Kidney (tissue), 14 donors: ENCODE measurements around the gene ZDHHC12. TPM values are rescaled to one million over a fixed set of nuclear protein-coding genes. Genes with fewer than 3 reads are reported as not detected.

Experiments
- DNase-seq, 5 donors: peaks; one replicate each; pipeline ENCODE4 v3.0.0-alpha.2; 2013 to 2020
- FAIRE-seq: peaks from 2 replicates; lab custom pipeline; 2012; peaks lifted over from hg19 to GRCh38; lab: Jason Lieb, UNC
- H3K27ac ChIP-seq, 2 donors: one replicate each; pipeline ENCODE4 v1.7.0; 2013; ENCODE audit warnings: low read depth in 2 of 2, low read length in 2 of 2, inconsistent platforms in 1 of 2
- H3K27me3 ChIP-seq: one replicate; pipeline ENCODE4 v1.7.1; 2013; ENCODE audit warnings: low read length, inconsistent platforms; ENCODE audit not compliant: control insufficient read depth, insufficient read depth
- H3K36me3 ChIP-seq, 3 donors: one replicate each; pipeline versions ENCODE4 v1.7.0 to v1.7.1; 2013; ENCODE audit warnings: low read length in 3 of 3, control low read depth in 1 of 3, inconsistent platforms in 1 of 3; ENCODE audit not compliant: insufficient read depth in 3 of 3, control insufficient read depth in 2 of 3
- H3K4me1 ChIP-seq, 3 donors: one replicate each; pipeline versions ENCODE4 v1.7.0 to v1.7.1; 2013; ENCODE audit warnings: low read length in 3 of 3, inconsistent platforms in 1 of 3, low read depth in 1 of 3; ENCODE audit not compliant: control insufficient read depth in 2 of 3, insufficient read depth in 2 of 3
- H3K4me3 ChIP-seq, 3 donors: one replicate each; pipeline versions ENCODE4 v1.7.0 to v1.8.1; 2013; ENCODE audit warnings: low read length in 3 of 3, control low read depth in 1 of 3, inconsistent platforms in 1 of 3
- H3K9ac ChIP-seq, 3 donors: one replicate each; pipeline versions ENCODE4 v1.7.0 to v1.7.1; 2013; ENCODE audit warnings: low read length in 3 of 3, control low read depth in 1 of 3, inconsistent platforms in 1 of 3
- H3K9me3 ChIP-seq, 3 donors: one replicate each; pipeline versions ENCODE4 v1.7.0 to v1.7.1; 2013; ENCODE audit warnings: low read length in 3 of 3, control low read depth in 1 of 3, inconsistent platforms in 1 of 3; ENCODE audit not compliant: control insufficient read depth in 2 of 3, insufficient read depth in 1 of 3
- intact Hi-C: fragments of 100-400 bp; cut with DNase I; formaldehyde crosslinking; loops from one replicate; pipeline ENCODE4 v1.11.1; 2022
- polyA plus RNA-seq: library from polyadenylated mRNA; stranded (reverse); fragments of 350-450 nt; fragmentation: Illumina TruSeq; extraction: RNeasy Lipid Tissue Mini Kit (QIAGEN cat#74804); gene quantifications from one replicate; pipeline ENCODE4 v1.2.3, GENCODE V29; 2014; ENCODE audit warnings: low read depth, low replicate concordance; ENCODE audit not compliant: insufficient read depth
- total RNA-seq: library from RNA; stranded (reverse); fragmentation: NEBNext Ultra II Directional; extraction: Animal tissue kit (Norgen Biotek cat#: 25700); gene quantifications from one replicate; pipeline ENCODE4 v1.2.1, GENCODE V29; 2021
- TF ChIP-seq, protein P1 (sequence below): IDR thresholded peaks from 3 replicates; pipeline ENCODE4 v1.5.1; 2012; ENCODE audit warnings: mild to moderate bottlenecking, moderate library complexity, borderline replicate concordance; ENCODE audit not compliant: insufficient read depth; ENCODE audit errors: extremely low read depth
- donor health status: control.
- donor health status: control.
- donor health status: control.
- donor health status: control.
- donor health status: control.
- donor health status: DM: yes; HTN: yes; CAD: no.
- donor health status: Normal renal cell carcinoma (clear cell type).

The ZDHHC12 gene
- total and polyA plus RNA-seq, 2 donors from 2014 or later = 39.9 to 54.7 TPM

DNA sequence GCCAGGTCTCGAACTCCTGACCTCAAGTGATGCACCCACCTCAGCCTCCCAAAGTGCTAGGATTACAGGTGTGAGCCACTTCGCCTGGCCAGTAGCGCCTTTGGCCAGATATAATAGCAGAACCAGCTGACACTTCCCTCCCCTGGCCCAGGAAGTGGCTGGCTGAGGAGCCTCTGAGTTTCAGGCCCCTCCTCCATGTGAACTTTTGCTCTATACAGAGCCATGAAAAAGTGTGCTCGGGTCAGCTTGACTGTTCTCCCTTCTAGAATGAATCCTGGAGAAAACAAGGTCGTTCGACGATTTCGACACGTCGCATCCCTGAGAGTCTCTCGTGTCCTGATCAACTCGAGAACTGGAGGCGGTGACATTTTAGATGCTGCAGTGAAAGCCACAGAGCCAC is 8.6 kb upstream of the ZDHHC12 start:
- Histone ChIP-seq H3K9ac (no peak overlapping the region), H3K4me3 (no peak overlapping the region), H3K27me3 (no peaks in the 10 kb centered on the region), H3K9me3 (no peaks in the 10 kb centered on the region), H3K36me3 (peaks cover 0 to 13% (median 5%) of the 10 kb centered on the region in 3 donors), H3K27ac (no peak overlapping the region), H3K4me1 (peaks cover 0 to 2% (median 0%) of the 10 kb centered on the region in 3 donors)
- TF ChIP-seq, protein P1, sequence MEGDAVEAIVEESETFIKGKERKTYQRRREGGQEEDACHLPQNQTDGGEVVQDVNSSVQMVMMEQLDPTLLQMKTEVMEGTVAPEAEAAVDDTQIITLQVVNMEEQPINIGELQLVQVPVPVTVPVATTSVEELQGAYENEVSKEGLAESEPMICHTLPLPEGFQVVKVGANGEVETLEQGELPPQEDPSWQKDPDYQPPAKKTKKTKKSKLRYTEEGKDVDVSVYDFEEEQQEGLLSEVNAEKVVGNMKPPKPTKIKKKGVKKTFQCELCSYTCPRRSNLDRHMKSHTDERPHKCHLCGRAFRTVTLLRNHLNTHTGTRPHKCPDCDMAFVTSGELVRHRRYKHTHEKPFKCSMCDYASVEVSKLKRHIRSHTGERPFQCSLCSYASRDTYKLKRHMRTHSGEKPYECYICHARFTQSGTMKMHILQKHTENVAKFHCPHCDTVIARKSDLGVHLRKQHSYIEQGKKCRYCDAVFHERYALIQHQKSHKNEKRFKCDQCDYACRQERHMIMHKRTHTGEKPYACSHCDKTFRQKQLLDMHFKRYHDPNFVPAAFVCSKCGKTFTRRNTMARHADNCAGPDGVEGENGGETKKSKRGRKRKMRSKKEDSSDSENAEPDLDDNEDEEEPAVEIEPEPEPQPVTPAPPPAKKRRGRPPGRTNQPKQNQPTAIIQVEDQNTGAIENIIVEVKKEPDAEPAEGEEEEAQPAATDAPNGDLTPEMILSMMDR = no peak
- peak in 1 of 5 donors; percentile 27 for DNase-seq
- no peak for FAIRE-seq
- intact Hi-C loops = no loop called here

DNA sequence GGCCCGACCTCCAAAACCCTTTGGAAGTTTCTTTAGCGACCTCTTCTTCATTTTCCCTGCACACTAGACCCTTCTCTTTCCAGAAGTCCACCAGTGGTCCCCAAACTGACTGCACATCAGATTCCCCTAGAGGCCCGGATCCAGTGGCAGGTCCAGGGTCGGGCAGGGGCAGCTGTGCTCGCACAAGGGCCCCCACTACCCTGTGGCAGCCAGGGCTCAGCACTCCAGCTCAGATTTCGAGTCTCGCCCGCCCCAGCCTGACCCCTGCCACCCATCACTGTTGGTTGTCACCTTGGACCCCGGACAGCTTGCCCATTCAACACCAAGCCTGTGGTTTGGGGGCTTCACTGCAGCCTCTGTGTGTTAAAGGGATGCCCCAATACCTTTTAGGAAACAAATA is 7.8 kb upstream of the ZDHHC12 start:
- intact Hi-C loops = no loop called here
- TF ChIP-seq, protein P1 = no peak
- Histone ChIP-seq H3K9me3 (no peaks in the 10 kb centered on the region), H3K36me3 (peaks cover 0 to 13% (median 2%) of the 10 kb centered on the region in 3 donors), H3K27me3 (no peaks in the 10 kb centered on the region), H3K9ac (no peak overlapping the region), H3K4me3 (no peak overlapping the region), H3K27ac (no peak overlapping the region), H3K4me1 (peaks cover 0 to 2% (median 0%) of the 10 kb centered on the region in 3 donors)
- FAIRE-seq = no peak
- no peak for DNase-seq

DNA sequence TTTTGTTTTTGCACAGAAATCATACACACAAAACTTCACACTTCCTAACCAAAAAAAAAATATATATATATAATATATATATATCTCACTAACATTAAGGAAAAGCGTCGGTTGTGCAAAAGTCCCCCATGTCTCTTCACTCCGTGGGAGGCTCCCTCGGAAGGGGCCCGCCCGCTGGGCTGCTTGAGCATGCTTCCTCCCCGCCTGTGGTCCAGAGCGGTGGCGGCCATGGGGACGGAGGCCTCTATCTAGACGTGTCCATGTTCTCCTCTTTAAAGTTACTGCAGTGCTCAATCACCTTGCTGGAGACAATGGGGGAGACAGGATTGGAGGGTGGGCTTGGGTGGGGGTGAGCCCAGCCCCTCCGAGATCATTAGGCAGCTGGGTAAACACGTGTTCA is 7.2 kb upstream of the ZDHHC12 start:
- Histone ChIP-seq H3K27ac (no peak overlapping the region), H3K4me1 (peaks cover 0 to 2% (median 0%) of the 10 kb centered on the region in 3 donors), H3K27me3 (no peaks in the 10 kb centered on the region), H3K4me3 (no peak overlapping the region), H3K9me3 (no peaks in the 10 kb centered on the region), H3K9ac (no peak overlapping the region), H3K36me3 (peaks cover 0 to 13% (median 2%) of the 10 kb centered on the region in 3 donors)
- TF ChIP-seq, protein P1 = no peak
- intact Hi-C loops = no loop called here
- no peak for FAIRE-seq
- no peak for DNase-seq
